ENCODE results near the gene NCOR1.

GRCh38 chr17:16072031-16072430 lies 143.3 kb downstream of the NCOR1 start:
- no peak for TF ChIP-seq EZH2 (IDR thresholded peaks at IDR 0.05; ENCODE audit: insufficient read depth, poor library complexity, severe bottlenecking)
- no peak for TF ChIP-seq EZH2phosphoT487 (IDR thresholded peaks at IDR 0.05; ENCODE audit: insufficient read depth, low read depth)

Data from GM23248 (cell line).